HL-60 (cell line): ENCODE measurements around the gene ATF6B.

ENCODE experiments used
- DNase-seq, 2 experiments: peaks; one replicate each; pipeline ENCODE4 v3.0.0-alpha.2; 2010 to 2020; ENCODE audit warnings: low read depth in 1 of 2, low spot score in 1 of 2
- H3K27ac ChIP-seq: fragments of 250-450 bp; sonication (Bioruptor Pico); replicated peaks from 2 replicates; pipeline ENCODE4 v1.5.1; 2020; ENCODE audit warnings: mild to moderate bottlenecking, moderate library complexity
- H3K27me3 ChIP-seq: fragments of 250-450 bp; sonication (Bioruptor Pico); 2 replicates; pipeline ENCODE4 v1.5.1; 2021; ENCODE audit warnings: mild to moderate bottlenecking, moderate library complexity; ENCODE audit not compliant: insufficient read depth, poor library complexity, severe bottlenecking
- H3K4me3 ChIP-seq: replicated peaks from 2 replicates; pipeline ENCODE4 v1.5.1; 2011; ENCODE audit warnings: mild to moderate bottlenecking, control low read depth, low read length; ENCODE audit not compliant: insufficient read depth
- GABPA ChIP-seq: IDR thresholded peaks from 2 replicates; pipeline ENCODE4 v1.6.1; 2012; ENCODE audit warnings: low read depth
- POLR2AphosphoS5 ChIP-seq: IDR thresholded peaks from 2 replicates; pipeline ENCODE4 v1.6.1; 2012; ENCODE audit warnings: low read depth
- SPI1 ChIP-seq: IDR thresholded peaks from 2 replicates; pipeline ENCODE4 v1.6.1; 2012; ENCODE audit warnings: low read depth, mild to moderate bottlenecking, borderline replicate concordance
- TF ChIP-seq, protein P1 (sequence below): IDR thresholded peaks from one replicate; pipeline ENCODE4 v1.5.1; 2011; ENCODE audit warnings: low read length, control low read depth, inconsistent platforms; ENCODE audit not compliant: insufficient read depth
- TF ChIP-seq, protein P2 (sequence below): IDR thresholded peaks from 2 replicates; pipeline ENCODE4 v1.6.1; 2012; ENCODE audit warnings: low read depth; ENCODE audit not compliant: insufficient replicate concordance

The ATF6B gene

DNA sequence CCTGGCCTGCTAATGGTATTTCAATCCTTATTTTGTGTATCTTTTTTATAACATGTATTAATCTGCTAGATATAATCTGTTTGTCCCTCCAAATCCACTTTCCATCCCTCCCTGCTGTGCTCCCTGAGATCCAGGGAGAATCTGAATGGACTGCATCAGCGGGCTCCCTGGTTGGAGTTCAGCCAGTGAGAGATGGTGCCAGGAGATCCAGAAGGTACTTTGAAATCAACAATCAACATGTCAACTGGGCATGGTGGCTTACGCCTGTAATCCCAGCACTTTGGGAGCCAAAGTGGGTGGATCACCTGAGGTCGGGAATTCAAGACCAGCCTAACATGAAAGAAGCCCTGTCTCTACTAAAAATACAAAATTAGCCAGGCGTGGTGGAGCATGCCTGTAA, 4.4 kb downstream of the ATF6B start:
- no peak for DNase-seq
- no peaks in the 10 kb centered on the region for H3K27me3 ChIP-seq
- TF ChIP-seq SPI1 (no peak), GABPA (no peak), POLR2AphosphoS5 (no peak)
- TF ChIP-seq, protein P1, sequence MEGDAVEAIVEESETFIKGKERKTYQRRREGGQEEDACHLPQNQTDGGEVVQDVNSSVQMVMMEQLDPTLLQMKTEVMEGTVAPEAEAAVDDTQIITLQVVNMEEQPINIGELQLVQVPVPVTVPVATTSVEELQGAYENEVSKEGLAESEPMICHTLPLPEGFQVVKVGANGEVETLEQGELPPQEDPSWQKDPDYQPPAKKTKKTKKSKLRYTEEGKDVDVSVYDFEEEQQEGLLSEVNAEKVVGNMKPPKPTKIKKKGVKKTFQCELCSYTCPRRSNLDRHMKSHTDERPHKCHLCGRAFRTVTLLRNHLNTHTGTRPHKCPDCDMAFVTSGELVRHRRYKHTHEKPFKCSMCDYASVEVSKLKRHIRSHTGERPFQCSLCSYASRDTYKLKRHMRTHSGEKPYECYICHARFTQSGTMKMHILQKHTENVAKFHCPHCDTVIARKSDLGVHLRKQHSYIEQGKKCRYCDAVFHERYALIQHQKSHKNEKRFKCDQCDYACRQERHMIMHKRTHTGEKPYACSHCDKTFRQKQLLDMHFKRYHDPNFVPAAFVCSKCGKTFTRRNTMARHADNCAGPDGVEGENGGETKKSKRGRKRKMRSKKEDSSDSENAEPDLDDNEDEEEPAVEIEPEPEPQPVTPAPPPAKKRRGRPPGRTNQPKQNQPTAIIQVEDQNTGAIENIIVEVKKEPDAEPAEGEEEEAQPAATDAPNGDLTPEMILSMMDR: no peak
- TF ChIP-seq, protein P2, sequence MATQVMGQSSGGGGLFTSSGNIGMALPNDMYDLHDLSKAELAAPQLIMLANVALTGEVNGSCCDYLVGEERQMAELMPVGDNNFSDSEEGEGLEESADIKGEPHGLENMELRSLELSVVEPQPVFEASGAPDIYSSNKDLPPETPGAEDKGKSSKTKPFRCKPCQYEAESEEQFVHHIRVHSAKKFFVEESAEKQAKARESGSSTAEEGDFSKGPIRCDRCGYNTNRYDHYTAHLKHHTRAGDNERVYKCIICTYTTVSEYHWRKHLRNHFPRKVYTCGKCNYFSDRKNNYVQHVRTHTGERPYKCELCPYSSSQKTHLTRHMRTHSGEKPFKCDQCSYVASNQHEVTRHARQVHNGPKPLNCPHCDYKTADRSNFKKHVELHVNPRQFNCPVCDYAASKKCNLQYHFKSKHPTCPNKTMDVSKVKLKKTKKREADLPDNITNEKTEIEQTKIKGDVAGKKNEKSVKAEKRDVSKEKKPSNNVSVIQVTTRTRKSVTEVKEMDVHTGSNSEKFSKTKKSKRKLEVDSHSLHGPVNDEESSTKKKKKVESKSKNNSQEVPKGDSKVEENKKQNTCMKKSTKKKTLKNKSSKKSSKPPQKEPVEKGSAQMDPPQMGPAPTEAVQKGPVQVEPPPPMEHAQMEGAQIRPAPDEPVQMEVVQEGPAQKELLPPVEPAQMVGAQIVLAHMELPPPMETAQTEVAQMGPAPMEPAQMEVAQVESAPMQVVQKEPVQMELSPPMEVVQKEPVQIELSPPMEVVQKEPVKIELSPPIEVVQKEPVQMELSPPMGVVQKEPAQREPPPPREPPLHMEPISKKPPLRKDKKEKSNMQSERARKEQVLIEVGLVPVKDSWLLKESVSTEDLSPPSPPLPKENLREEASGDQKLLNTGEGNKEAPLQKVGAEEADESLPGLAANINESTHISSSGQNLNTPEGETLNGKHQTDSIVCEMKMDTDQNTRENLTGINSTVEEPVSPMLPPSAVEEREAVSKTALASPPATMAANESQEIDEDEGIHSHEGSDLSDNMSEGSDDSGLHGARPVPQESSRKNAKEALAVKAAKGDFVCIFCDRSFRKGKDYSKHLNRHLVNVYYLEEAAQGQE: no peak
- no peak overlapping the region for H3K27ac ChIP-seq
- no peak overlapping the region for H3K4me3 ChIP-seq

DNA sequence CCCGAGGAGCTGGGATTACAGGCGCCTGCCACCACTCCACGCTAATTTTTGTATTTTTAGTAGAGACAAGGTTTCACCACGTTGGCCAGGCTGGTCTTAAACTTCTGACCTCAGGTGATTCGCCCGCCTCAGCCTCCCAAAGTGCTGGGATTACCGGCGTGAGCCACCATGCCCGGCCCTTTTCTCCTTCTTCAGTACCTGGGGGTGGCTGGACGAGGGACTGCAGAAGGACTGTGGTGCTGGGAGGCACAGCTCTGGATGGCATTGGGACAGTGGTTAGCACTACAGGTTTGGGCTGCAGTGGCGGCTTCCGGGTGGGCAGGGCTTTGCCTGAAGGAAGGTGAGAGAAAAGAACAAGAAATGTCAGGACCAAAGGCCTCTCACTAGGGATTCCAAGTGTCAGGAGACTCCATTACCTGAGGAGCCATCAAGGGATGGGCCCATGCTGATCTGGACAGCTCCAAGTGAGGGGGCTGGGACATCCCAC, 7.4 kb downstream of the ATF6B start:
- Histone ChIP-seq H3K27me3 (no peaks in the 10 kb centered on the region), H3K4me3 (no peak overlapping the region), H3K27ac (no peak overlapping the region)
- DNase-seq: no peak
- no peak for TF ChIP-seq SPI1
- TF ChIP-seq, protein P1: no peak
- no peak for TF ChIP-seq POLR2AphosphoS5
- TF ChIP-seq GABPA: no peak
- TF ChIP-seq, protein P2: no peak

DNA sequence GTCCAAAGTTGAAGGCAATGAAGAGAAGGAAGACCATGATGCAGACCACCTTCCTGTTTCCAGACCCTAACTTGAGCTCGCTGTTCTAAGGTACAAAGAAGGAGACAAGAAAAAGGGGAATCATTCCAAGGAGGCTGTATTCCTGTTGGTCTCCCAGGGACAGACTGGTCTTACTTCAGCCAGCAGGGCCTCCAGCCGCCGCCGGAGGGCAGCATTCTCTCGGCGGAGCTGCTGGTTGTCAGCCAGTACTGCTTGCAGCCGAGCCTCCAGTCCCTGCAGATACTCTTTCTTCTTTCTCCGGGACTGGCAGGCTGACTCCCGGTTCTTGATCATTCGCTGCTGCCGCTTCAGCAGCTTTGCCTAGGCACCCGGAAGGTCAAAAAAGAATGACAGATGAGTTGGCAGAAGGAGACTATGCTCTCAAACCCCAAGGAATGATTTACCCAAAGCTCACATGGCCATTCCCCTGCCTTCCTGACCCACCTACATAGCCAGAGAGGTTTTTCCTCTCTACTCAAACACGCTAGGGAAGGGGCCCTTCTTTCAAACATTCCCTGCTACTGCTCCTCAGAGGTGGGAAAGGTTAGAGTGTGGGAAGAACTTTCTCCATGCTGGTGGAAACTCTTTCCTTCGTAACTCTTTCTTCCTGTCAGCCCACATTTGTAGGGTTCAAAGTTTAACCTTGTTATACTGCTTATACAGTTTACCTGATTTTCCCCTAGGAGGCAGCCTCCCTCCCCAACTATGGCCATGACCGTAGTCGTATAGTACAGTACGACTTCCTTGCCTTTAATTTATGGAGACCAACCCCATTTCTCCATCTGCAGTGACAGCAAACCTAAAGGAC, 9.0 kb downstream of the ATF6B start:
- no peak overlapping the region for H3K4me3 ChIP-seq
- DNase-seq: peak in 1 of 2 experiments; percentile 78
- TF ChIP-seq POLR2AphosphoS5: peak; percentile 43; the same call in 1 of the 2 replicates
- TF ChIP-seq, protein P2: no peak
- TF ChIP-seq, protein P1: peak; percentile 87
- H3K27me3 ChIP-seq: no peaks in the 10 kb centered on the region
- H3K27ac ChIP-seq: no peak overlapping the region
